GM18507 (cell line): Measurements from ENCODE around the gene FOS.
"Not testable (repeated sequence)": the region's sequence is repeated elsewhere in the genome, so short reads cannot be mapped to it uniquely, and the experiment has no call there.

ENCODE experiments used
- DNase-seq: peaks from one replicate; pipeline ENCODE4 v3.0.0; 2011; ENCODE audit warnings: low read depth; ENCODE audit not compliant: insufficient read length; ENCODE audit errors: extremely low spot score
- FAIRE-seq: peaks from 2 replicates; lab custom pipeline; 2011; peaks lifted over from hg19 to GRCh38; lab: Jason Lieb, UNC

The FOS gene

DNA sequence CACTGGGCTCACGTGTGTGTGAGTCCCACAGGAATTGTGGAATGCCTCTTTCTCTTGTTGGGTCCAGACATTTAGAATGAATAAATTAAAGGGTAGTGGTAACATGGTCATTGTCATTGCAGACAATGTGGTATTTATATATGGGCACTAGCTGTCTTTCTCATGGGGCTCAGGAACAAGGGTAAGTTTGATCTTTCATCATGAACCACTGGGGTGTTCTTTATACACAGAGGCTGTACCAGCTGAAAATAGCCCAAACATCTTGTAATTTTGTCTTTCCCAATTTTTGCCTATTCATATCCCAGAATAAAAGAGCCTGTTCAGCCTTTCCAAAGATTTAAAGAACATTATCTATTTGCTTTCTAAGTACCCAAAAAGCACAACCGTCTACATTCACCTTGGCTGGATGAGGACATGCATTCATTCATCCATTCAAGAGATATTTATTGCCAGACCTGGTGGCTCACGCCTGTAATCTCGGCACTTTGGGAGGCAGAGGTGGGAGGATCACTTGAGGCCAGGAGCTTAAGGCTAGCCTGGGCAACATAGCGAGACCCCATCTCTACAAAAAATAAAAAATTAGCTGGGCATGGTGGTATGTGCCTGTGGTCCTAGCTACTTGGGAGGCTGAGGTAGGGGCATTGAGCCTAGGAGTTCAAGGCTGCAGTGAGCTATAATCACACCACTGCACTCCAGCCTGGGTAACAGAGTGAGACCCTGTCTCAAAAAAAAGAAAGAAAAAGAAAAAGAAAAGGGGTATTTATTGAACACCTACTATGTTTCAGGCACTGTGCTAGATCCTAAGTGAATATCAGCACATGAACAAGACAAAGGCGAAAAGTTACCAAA is 4.4 kb upstream of the FOS start:
- no peak for FAIRE-seq
- DNase-seq, result no peak

- no peak for DNase-seq
- FAIRE-seq, result peak; percentile 78
Measured at GRCh38 chr14:75274899-75275569, 3.6 kb upstream of the FOS start.

DNA sequence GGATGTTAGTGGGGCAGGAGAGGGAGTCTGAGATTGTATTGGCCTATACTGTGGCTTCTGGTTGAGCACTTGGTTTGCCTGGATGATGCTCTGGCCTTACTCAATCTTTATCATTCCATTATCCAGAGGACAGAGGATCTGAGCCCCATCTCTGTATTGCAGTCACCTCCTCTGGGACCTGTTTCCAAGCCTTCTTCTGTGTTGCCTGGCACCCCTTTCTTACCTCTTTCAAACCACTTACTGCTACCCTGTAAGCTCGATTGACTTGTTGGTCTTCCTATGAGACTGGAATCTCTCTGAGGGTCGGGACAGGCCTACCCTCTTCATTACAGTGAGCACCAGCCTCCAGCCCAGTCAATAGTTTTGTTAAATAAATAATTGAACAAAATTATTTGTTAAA is 3.0 kb upstream of the FOS start:
- DNase-seq (no peak), FAIRE-seq (no peak)

- no peak for DNase-seq
- FAIRE-seq, result no peak
Measured at GRCh38 chr14:75277008-75277814, 1.4 kb upstream of the FOS start.

GRCh38 chr14:75277815-75278421 is 710 bp upstream of the FOS start:
- FAIRE-seq (no peak), DNase-seq (no peak)

GRCh38 chr14:75279153-75279762 is 630 bp downstream of the FOS start:
- DNase-seq, result no peak
- no peak for FAIRE-seq

- no peak for DNase-seq
- FAIRE-seq, result no peak
Measured at GRCh38 chr14:75279763-75280290, 1.2 kb downstream of the FOS start.

DNA sequence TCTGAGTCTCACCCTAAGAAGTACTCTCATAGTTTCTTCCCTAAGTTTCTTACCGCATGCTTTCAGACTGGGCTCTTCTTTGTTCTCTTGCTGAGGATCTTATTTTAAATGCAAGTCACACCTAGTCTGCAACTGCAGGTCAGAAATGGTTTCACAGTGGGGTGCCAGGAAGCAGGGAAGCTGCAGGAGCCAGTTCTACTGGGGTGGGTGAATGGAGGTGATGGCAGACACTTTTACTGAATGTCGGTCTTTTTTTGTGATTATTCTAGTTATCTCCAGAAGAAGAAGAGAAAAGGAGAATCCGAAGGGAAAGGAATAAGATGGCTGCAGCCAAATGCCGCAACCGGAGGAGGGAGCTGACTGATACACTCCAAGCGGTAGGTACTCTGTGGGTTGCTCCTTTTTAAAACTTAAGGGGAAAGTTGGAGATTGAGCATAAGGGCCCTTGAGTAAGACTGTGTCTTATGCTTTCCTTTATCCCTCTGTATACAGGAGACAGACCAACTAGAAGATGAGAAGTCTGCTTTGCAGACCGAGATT is 1.7 kb downstream of the FOS start:
- no peak for FAIRE-seq
- no peak for DNase-seq

GRCh38 chr14:75280831-75281653 is 2.4 kb downstream of the FOS start:
- DNase-seq, result no peak
- FAIRE-seq, result no peak

- DNase-seq (no peak), FAIRE-seq (no peak)
Measured at GRCh38 chr14:75281654-75282019, 3.0 kb downstream of the FOS start.

DNA sequence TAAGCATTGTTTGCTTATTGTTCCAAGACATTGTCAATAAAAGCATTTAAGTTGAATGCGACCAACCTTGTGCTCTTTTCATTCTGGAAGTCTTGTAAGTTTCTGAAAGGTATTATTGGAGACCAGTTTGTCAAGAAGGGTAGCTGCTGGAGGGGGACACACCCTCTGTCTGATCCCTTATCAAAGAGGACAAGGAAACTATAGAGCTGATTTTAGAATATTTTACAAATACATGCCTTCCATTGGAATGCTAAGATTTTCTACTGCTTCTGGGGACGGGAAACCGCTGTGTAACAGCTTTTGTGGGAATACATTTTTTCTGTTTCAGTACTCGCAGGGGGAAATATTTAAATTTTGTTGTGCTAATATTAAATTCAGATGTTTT is 3.5 kb downstream of the FOS start:
- FAIRE-seq (no peak), DNase-seq (no peak)

- FAIRE-seq, DNase-seq: not testable (repeated sequence)
Measured at GRCh38 chr14:75282555-75283161, 4.0 kb downstream of the FOS start.

- DNase-seq (no peak), FAIRE-seq (no peak)
Measured at GRCh38 chr14:75283162-75283832, 4.7 kb downstream of the FOS start.

- DNase-seq (no peak), FAIRE-seq (no peak)
Measured at GRCh38 chr14:75283833-75284563, 5.4 kb downstream of the FOS start.

DNA sequence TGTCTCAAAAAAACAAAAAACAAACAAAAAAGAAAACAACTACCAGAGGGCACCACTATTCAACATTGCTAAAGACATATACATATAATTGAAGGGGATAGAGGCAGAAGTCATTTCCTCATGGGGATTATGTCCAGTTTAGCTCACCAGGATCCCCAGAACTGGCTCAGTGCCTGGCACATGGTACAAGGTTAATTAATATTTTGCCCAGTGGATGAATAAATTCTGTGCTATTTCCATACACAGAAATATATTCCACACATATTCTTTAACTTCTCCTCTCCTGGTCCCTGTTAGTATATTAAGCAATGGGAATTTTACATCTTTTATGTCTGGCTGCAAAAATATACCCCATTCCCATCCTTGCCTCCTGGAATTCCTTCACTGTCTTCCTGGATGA is 6.7 kb downstream of the FOS start:
- no peak for DNase-seq
- no peak for FAIRE-seq

DNA sequence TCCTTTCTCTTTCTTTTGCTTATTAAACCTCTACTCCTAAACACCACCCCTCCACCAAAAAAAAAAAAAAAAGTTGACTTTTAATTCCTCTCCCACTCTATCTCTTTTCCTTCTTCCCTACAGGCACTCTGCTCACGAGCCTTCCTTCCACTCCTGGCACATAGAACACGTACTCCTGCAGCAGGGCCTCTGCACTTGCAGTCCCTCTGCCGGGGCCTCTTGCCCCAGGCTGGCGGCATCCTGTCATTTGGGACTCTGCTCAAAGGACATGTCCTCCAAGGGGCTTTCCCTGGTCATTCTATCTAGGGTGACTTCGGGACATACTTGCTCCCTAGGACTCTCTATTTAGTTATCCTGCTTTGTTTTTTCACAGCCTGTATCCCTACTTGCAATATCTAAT is 7.7 kb downstream of the FOS start:
- DNase-seq (no peak), FAIRE-seq (no peak)
